Measurements from ENCODE around the gene GPRIN1. TPM values are rescaled to one million over a fixed set of nuclear protein-coding genes. Genes with fewer than 3 reads are reported as not detected.

Gene GPRIN1
- total RNA-seq, 6 experiments from 2014 or later, result 0.05 to 0.99 (median 0.30) TPM

DNA sequence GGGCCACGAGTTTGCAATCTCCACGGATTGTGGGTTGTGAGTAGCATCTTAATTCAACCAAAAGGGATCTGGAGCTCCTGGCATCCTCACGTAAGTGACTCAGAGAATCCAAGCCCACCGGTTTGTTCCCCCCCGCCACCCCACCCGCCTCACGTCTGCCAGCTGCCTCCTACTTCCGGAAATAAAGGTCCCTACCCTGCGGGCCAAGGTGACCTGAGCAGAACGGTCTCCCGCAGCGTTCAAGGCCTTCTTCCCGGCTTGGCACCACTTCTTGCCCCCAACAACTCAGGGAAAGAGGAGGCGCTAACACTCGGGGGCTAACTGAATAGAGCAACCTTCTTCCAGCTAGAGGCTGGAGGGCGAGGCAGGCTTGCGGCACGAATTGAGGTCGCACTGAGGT lies 8.8 kb upstream of the GPRIN1 start:
- no peaks in the 10 kb centered on the region for H3K9me3 ChIP-seq
- 26% methylated on average over 13 of the region's 19 CpGs for WGBS (ENCODE audit: insufficient coverage, low coverage, low lambda C conversion rate, missing lambda C conversion rate)
- H3K27me3 ChIP-seq, result peaks cover 0 to 27% of the 10 kb centered on the region in 2 donors
- no peak for TF ChIP-seq POLR2A (IDR thresholded peaks at IDR 0.05)
- TF ChIP-seq, protein P1, sequence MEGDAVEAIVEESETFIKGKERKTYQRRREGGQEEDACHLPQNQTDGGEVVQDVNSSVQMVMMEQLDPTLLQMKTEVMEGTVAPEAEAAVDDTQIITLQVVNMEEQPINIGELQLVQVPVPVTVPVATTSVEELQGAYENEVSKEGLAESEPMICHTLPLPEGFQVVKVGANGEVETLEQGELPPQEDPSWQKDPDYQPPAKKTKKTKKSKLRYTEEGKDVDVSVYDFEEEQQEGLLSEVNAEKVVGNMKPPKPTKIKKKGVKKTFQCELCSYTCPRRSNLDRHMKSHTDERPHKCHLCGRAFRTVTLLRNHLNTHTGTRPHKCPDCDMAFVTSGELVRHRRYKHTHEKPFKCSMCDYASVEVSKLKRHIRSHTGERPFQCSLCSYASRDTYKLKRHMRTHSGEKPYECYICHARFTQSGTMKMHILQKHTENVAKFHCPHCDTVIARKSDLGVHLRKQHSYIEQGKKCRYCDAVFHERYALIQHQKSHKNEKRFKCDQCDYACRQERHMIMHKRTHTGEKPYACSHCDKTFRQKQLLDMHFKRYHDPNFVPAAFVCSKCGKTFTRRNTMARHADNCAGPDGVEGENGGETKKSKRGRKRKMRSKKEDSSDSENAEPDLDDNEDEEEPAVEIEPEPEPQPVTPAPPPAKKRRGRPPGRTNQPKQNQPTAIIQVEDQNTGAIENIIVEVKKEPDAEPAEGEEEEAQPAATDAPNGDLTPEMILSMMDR (IDR thresholded peaks at IDR 0.05), result no peak
- no peaks in the 10 kb centered on the region for H3K4me1 ChIP-seq
- H3K27ac ChIP-seq, result no peak overlapping the region
- DNase-seq (no peak), ATAC-seq (no peak)
- no peaks in the 10 kb centered on the region for H3K36me3 ChIP-seq
- intact Hi-C loops (cut with DNase I), result no loop called here
- no peak overlapping the region for H3K4me3 ChIP-seq

DNA sequence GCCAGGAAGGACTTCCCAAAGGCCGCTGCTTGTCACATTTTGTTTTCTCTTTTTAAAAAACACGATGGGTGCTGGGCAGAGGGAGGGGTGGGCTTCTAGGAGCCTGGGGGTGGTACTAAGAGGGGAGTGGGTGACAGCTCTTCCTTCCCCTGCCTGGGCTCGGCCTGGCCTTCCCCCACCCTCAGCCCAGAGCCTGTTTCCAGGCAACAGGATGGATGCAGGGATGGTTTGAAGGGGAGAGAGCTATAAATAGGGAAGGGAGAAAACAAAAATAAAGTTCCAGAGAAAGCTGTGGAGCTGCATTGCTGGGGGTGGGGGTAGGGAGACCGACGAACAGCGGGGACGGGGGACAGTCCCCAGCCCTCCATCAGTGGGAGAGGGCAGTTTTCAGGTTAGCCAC lies 6.6 kb upstream of the GPRIN1 start:
- WGBS (ENCODE audit: insufficient coverage, low coverage, low lambda C conversion rate, missing lambda C conversion rate), result 46% methylated on average over 7 of the region's 7 CpGs
- H3K4me3 ChIP-seq, result no peak overlapping the region
- DNase-seq (no peak), ATAC-seq (no peak)
- intact Hi-C loops (cut with DNase I), result no loop called here
- TF ChIP-seq, protein P1 (IDR thresholded peaks at IDR 0.05), result no peak
- TF ChIP-seq POLR2A (IDR thresholded peaks at IDR 0.05), result no peak
- no peak overlapping the region for H3K27ac ChIP-seq
- no peaks in the 10 kb centered on the region for H3K9me3 ChIP-seq
- H3K36me3 ChIP-seq, result no peaks in the 10 kb centered on the region
- H3K27me3 ChIP-seq, result peaks cover 0 to 27% of the 10 kb centered on the region in 2 donors
- H3K4me1 ChIP-seq, result no peaks in the 10 kb centered on the region

DNA sequence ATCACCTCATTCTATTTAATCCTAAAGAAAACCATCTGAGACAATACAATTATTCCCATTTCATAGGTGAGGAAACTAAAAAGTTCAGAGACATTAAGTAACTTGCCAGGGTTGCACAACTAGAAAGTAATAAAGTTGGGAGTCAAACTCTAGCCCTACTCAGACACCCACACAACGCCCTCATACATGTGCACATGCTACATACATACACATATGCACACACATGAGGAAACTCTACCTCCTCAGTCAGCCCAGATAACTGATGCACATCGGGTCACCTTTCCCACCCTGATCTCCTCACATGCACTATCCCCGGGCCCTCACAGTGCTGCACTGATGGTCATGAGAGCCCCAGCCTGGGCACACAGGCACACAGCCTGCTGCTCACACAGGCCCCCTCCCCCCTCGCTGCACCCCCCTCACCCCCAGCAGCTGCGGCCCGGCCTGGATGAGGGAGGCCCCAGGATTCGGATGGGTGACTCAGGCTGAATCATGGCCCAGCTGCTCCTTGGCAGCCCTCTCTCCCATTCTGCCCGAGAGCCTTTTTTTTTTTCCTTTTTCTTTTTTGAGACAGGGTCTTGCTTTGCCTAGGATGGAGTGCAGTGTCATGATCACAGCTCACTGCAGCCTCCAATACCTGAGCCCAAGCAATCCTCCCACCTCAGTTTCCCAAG lies 5.0 kb upstream of the GPRIN1 start:
- Histone ChIP-seq H3K4me3 (no peak overlapping the region), H3K4me1 (peaks cover 0 to 5% (median 2%) of the 10 kb centered on the region in 4 donors), H3K27ac (no peak overlapping the region), H3K27me3 (peaks cover 0 to 20% of the 10 kb centered on the region in 2 donors), H3K36me3 (no peaks in the 10 kb centered on the region), H3K9me3 (no peaks in the 10 kb centered on the region)
- no peak for ATAC-seq
- intact Hi-C loops (cut with DNase I), result no loop called here
- no peak for TF ChIP-seq POLR2A (IDR thresholded peaks at IDR 0.05)
- TF ChIP-seq, protein P1 (IDR thresholded peaks at IDR 0.05), result no peak
- DNase-seq, result no peak
- 51% methylated on average over 6 of the region's 8 CpGs for WGBS (ENCODE audit: insufficient coverage, low coverage, low lambda C conversion rate, missing lambda C conversion rate)

DNA sequence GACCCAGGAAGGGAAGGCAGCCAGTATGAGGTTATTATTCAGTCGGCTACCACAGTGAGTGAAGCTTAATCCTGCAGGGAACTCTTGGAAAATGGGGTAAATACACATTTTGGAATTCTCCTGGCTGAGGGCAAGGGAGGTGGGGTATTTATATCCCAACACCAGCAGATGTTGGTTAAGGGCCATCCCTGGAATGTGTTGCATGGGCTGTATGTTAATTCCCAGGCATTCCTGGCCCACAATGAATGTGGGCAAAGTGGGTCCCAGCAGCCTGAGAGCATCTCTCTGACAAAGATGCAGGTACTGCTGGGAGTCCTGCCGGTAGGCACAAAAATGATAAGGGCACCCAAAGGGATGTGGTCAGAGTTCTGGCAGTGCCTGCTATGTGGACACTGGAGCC lies 2.9 kb upstream of the GPRIN1 start:
- Histone ChIP-seq H3K36me3 (no peaks in the 10 kb centered on the region), H3K27me3 (peaks cover 0 to under 1% of the 10 kb centered on the region in 2 donors), H3K4me1 (peaks cover 0 to 5% (median 2%) of the 10 kb centered on the region in 4 donors), H3K4me3 (no peak overlapping the region), H3K9me3 (no peaks in the 10 kb centered on the region), H3K27ac (no peak overlapping the region)
- TF ChIP-seq POLR2A (IDR thresholded peaks at IDR 0.05), result no peak
- TF ChIP-seq, protein P1 (IDR thresholded peaks at IDR 0.05), result no peak
- intact Hi-C loops (cut with DNase I), result no loop called here
- WGBS (ENCODE audit: insufficient coverage, low coverage, low lambda C conversion rate, missing lambda C conversion rate), result 71% methylated on average over 1 of the region's 2 CpGs
- DNase-seq (no peak), ATAC-seq (no peak)

Data from right lobe of liver (tissue), 6 donors.